HK-2 (cell line): ENCODE results near the gene GALNT2.

ENCODE experiments used
- DNase-seq: peaks from one replicate; pipeline ENCODE4 v3.0.0-alpha.2; 2018; ENCODE audit not compliant: unreplicated experiment

The GALNT2 gene

GRCh38 chr1:230050973-230051735, 15.9 kb upstream of the GALNT2 start:
- no peak for DNase-seq

GRCh38 chr1:230052018-230052417, 15.0 kb upstream of the GALNT2 start:
- no peak for DNase-seq

GRCh38 chr1:230052665-230053064, 14.4 kb upstream of the GALNT2 start:
- DNase-seq: no peak

GRCh38 chr1:230054092-230054749, 12.8 kb upstream of the GALNT2 start:
- DNase-seq: no peak

- no peak for DNase-seq
Observed at GRCh38 chr1:230056098-230056497, 10.9 kb upstream of the GALNT2 start.

- no peak for DNase-seq
Observed at GRCh38 chr1:230057100-230057499, 9.9 kb upstream of the GALNT2 start.

- no peak for DNase-seq
Observed at GRCh38 chr1:230057681-230058565, 9.1 kb upstream of the GALNT2 start.

GRCh38 chr1:230058626-230059025, 8.4 kb upstream of the GALNT2 start:
- no peak for DNase-seq

- no peak for DNase-seq
Observed at GRCh38 chr1:230061801-230062200, 5.2 kb upstream of the GALNT2 start.

GRCh38 chr1:230062521-230062920, 4.5 kb upstream of the GALNT2 start:
- DNase-seq: no peak

- DNase-seq: no peak
Observed at GRCh38 chr1:230064283-230064682, 2.8 kb upstream of the GALNT2 start.

GRCh38 chr1:230065161-230065560, 1.9 kb upstream of the GALNT2 start:
- DNase-seq: no peak

- no peak for DNase-seq
Observed at GRCh38 chr1:230065571-230065970, 1.5 kb upstream of the GALNT2 start.

- no peak for DNase-seq
Observed at GRCh38 chr1:230066031-230066430, 1.0 kb upstream of the GALNT2 start.

GRCh38 chr1:230067419-230067870, 407 bp downstream of the GALNT2 start:
- DNase-seq: peak; percentile 53

- DNase-seq: peak; percentile 65
Observed at GRCh38 chr1:230067871-230068620, 1.0 kb downstream of the GALNT2 start.

GRCh38 chr1:230068621-230068873, 1.5 kb downstream of the GALNT2 start:
- DNase-seq: no peak

GRCh38 chr1:230068952-230069684, 2.1 kb downstream of the GALNT2 start:
- DNase-seq: no peak

GRCh38 chr1:230069796-230070195, 2.8 kb downstream of the GALNT2 start:
- no peak for DNase-seq

- DNase-seq: no peak
Observed at GRCh38 chr1:230070321-230071208, 3.5 kb downstream of the GALNT2 start.
